Panc1 (cell line): ENCODE results near the gene MYPN.

ENCODE experiments used
- TF ChIP-seq, protein P1 (sequence below): fragments of 450-650 bp; IDR thresholded peaks from 2 replicates; pipeline ENCODE4 v1.5.1; 2017; ENCODE audit warnings: mild to moderate bottlenecking
- TF ChIP-seq, protein P2 (sequence below), 2 experiments: IDR thresholded peaks; 2 replicates each; pipeline ENCODE4 v1.6.1; 2011 to 2012; ENCODE audit warnings: low read depth in 2 of 2, control low read depth in 1 of 2, low read length in 1 of 2, mild to moderate bottlenecking in 1 of 2, moderate library complexity in 1 of 2; ENCODE audit not compliant: insufficient read depth in 1 of 2

DNA sequence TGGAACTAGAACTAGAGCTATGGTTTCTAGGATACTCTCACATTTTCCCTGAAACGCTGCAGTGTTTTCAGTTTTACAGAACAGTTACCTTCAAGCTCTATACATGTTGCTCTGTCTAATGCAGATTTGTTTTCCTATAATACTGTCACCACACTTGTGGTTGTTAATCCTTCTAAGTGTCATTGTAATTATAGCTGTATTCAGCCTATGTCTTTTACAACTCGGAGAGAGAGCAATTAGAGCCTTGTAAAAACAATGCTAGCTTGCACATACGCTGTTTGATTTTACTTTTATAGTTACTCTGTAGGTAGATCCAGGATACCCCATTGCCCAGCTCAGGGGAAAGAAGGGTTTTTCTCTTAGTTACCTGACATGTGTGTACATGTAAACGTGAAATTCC lies 67.5 kb downstream of the MYPN start:
- TF ChIP-seq, protein P1, sequence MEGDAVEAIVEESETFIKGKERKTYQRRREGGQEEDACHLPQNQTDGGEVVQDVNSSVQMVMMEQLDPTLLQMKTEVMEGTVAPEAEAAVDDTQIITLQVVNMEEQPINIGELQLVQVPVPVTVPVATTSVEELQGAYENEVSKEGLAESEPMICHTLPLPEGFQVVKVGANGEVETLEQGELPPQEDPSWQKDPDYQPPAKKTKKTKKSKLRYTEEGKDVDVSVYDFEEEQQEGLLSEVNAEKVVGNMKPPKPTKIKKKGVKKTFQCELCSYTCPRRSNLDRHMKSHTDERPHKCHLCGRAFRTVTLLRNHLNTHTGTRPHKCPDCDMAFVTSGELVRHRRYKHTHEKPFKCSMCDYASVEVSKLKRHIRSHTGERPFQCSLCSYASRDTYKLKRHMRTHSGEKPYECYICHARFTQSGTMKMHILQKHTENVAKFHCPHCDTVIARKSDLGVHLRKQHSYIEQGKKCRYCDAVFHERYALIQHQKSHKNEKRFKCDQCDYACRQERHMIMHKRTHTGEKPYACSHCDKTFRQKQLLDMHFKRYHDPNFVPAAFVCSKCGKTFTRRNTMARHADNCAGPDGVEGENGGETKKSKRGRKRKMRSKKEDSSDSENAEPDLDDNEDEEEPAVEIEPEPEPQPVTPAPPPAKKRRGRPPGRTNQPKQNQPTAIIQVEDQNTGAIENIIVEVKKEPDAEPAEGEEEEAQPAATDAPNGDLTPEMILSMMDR = no peak
- TF ChIP-seq, protein P2, sequence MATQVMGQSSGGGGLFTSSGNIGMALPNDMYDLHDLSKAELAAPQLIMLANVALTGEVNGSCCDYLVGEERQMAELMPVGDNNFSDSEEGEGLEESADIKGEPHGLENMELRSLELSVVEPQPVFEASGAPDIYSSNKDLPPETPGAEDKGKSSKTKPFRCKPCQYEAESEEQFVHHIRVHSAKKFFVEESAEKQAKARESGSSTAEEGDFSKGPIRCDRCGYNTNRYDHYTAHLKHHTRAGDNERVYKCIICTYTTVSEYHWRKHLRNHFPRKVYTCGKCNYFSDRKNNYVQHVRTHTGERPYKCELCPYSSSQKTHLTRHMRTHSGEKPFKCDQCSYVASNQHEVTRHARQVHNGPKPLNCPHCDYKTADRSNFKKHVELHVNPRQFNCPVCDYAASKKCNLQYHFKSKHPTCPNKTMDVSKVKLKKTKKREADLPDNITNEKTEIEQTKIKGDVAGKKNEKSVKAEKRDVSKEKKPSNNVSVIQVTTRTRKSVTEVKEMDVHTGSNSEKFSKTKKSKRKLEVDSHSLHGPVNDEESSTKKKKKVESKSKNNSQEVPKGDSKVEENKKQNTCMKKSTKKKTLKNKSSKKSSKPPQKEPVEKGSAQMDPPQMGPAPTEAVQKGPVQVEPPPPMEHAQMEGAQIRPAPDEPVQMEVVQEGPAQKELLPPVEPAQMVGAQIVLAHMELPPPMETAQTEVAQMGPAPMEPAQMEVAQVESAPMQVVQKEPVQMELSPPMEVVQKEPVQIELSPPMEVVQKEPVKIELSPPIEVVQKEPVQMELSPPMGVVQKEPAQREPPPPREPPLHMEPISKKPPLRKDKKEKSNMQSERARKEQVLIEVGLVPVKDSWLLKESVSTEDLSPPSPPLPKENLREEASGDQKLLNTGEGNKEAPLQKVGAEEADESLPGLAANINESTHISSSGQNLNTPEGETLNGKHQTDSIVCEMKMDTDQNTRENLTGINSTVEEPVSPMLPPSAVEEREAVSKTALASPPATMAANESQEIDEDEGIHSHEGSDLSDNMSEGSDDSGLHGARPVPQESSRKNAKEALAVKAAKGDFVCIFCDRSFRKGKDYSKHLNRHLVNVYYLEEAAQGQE (IDR thresholded peaks at IDR 0.05; ENCODE audit: insufficient read depth in 1 of 2, low read depth in 2 of 2, low read length in 1 of 2) = no peak
